SK-N-SH (cell line): ENCODE results near the gene NPEPL1. TPM values are rescaled to one million over a fixed set of nuclear protein-coding genes. Genes with fewer than 3 reads are reported as not detected.

Experiments
- CTCF ChIA-PET: fragments of 300-600, 350-600 bp; formaldehyde crosslinking; extraction: SDS; loops from one replicate; lab custom pipeline; 2021; lab: Yijun Ruan, JAX
- POLR2A ChIA-PET: fragments of 350-600 bp; sonication (Branson Sonifier 250); formaldehyde crosslinking; extraction: SDS; loops from one replicate; lab custom pipeline; 2020; ENCODE audit warnings: antibody characterized with exemption, inconsistent platforms; lab: Yijun Ruan, JAX
- DNase-seq: peaks from one replicate; pipeline ENCODE4 v3.0.0; 2012
- H2AFZ ChIP-seq: fragments of 200-600 bp; sonication (generic); 2 replicates; pipeline ENCODE4 v1.8.1; 2016; ENCODE audit warnings: antibody characterized with exemption, mild to moderate bottlenecking, low read depth
- H3F3A ChIP-seq: fragments of 200-600 bp; sonication (generic); replicated peaks from 2 replicates; pipeline ENCODE3; 2016; ENCODE audit warnings: antibody characterized with exemption, mild to moderate bottlenecking; ENCODE audit not compliant: insufficient read depth
- H3K27ac ChIP-seq, 2 experiments: fragments of 200-500 bp in 1 of 2; fragments of 200-600 bp in 1 of 2; sonication (Bioruptor generic) in 1 of 2; sonication (generic), shearing (Covaris generic) in 1 of 2; 2 replicates each; pipeline versions ENCODE4 v1.5.1 to v1.6.1; 2014 to 2016; ENCODE audit warnings: low read depth in 2 of 2, inconsistent platforms in 1 of 2, low read length in 1 of 2, mild to moderate bottlenecking in 1 of 2, mixed read lengths in 1 of 2
- H3K27me3 ChIP-seq: fragments of 200-600 bp; sonication (generic), shearing (Covaris generic); 2 replicates; pipeline ENCODE4 v1.6.1; 2016; ENCODE audit warnings: mixed run types; ENCODE audit not compliant: insufficient read depth
- H3K36me3 ChIP-seq, 2 experiments: fragments of 200-500 bp in 1 of 2; fragments of 200-600 bp in 1 of 2; sonication (Bioruptor generic) in 1 of 2; sonication (generic) in 1 of 2; replicated peaks in 1 of 2; 2 replicates each; pipeline versions ENCODE3 to v1.5.1; 2014 to 2016; ENCODE audit warnings: low read length in 1 of 2, mild to moderate bottlenecking in 1 of 2; ENCODE audit not compliant: insufficient read depth in 2 of 2, control insufficient read depth in 1 of 2
- H3K4me1 ChIP-seq, 2 experiments: fragments of 200-500 bp in 1 of 2; fragments of 200-600 bp in 1 of 2; sonication (Bioruptor generic) in 1 of 2; sonication (generic), shearing (Covaris generic) in 1 of 2; 2 replicates each; pipeline versions ENCODE4 v1.5.1 to v1.6.1; 2014 to 2016; ENCODE audit warnings: low read depth in 1 of 2, low read length in 1 of 2, mixed run types in 1 of 2; ENCODE audit not compliant: insufficient read depth in 2 of 2, control insufficient read depth in 1 of 2
- H3K4me2 ChIP-seq: fragments of 200-600 bp; sonication (generic), shearing (Covaris generic); 2 replicates; pipeline ENCODE4 v1.6.1; 2017; ENCODE audit warnings: mixed run types
- H3K4me3 ChIP-seq, 2 experiments: fragments of 200-500 bp in 1 of 2; fragments of 200-600 bp in 1 of 2; sonication (Bioruptor generic) in 1 of 2; sonication (generic), shearing (Covaris generic) in 1 of 2; 2 replicates each; pipeline versions ENCODE4 v1.5.1 to v1.8.1; 2014 to 2016; ENCODE audit warnings: low read depth in 2 of 2, inconsistent platforms in 1 of 2, low read length in 1 of 2, mild to moderate bottlenecking in 1 of 2, mixed read lengths in 1 of 2, moderate library complexity in 1 of 2
- H3K79me2 ChIP-seq: fragments of 200-600 bp; sonication (generic); 2 replicates; pipeline ENCODE4 v1.8.1; 2017; ENCODE audit warnings: mild to moderate bottlenecking; ENCODE audit not compliant: insufficient read depth
- H3K9ac ChIP-seq: fragments of 200-600 bp; sonication (generic); 2 replicates; pipeline ENCODE4 v1.6.1; 2017; ENCODE audit warnings: mixed run types
- H3K9me2 ChIP-seq: fragments of 200-600 bp; sonication (generic); 2 replicates; pipeline ENCODE4 v1.6.1; 2017; ENCODE audit warnings: mixed run types
- H3K9me3 ChIP-seq: fragments of 200-600 bp; sonication (generic); 2 replicates; pipeline ENCODE4 v1.6.1; 2017; ENCODE audit warnings: mixed run types, mild to moderate bottlenecking, moderate library complexity
- H4K20me1 ChIP-seq: fragments of 200-600 bp; sonication (generic); 2 replicates; pipeline ENCODE4 v1.6.1; 2017; ENCODE audit warnings: mild to moderate bottlenecking, mixed run types; ENCODE audit not compliant: insufficient read depth
- CHD2 ChIP-seq: fragments of 150-350 bp; IDR thresholded peaks from 2 replicates; pipeline ENCODE4 v1.6.1; 2018; ENCODE audit warnings: low read length; ENCODE audit not compliant: partially characterized antibody
- FOXJ3 ChIP-seq: sonication (generic); formaldehyde crosslinking; IDR thresholded peaks from 2 replicates; pipeline ENCODE4 v1.5.1; 2020; ENCODE audit warnings: mild to moderate bottlenecking, missing genetic modification reagents
- MAX ChIP-seq: IDR thresholded peaks from 2 replicates; pipeline ENCODE4 v1.4.0; 2012; ENCODE audit warnings: low read depth
- MXI1 ChIP-seq: IDR thresholded peaks from 2 replicates; pipeline ENCODE4 v1.6.1; 2012; ENCODE audit warnings: mild to moderate bottlenecking, low read depth, low read length, improper control_type of control experiment
- NFIC ChIP-seq: IDR thresholded peaks from 2 replicates; pipeline ENCODE4 v1.4.0; 2012; ENCODE audit warnings: borderline replicate concordance
- PBX3 ChIP-seq: IDR thresholded peaks from 2 replicates; pipeline ENCODE4; 2012
- POLR2AphosphoS5 ChIP-seq: IDR thresholded peaks from 2 replicates; pipeline ENCODE4 v1.6.1; 2012; ENCODE audit warnings: low read depth, low read length
- RFX5 ChIP-seq: IDR thresholded peaks from 2 replicates; pipeline ENCODE4 v1.6.1; 2012; ENCODE audit warnings: mild to moderate bottlenecking, improper control_type of control experiment, low read length
- RXRA ChIP-seq: IDR thresholded peaks from 2 replicates; pipeline ENCODE4 v1.4.0; 2012; ENCODE audit warnings: low read depth, mild to moderate bottlenecking, borderline replicate concordance
- SMC3 ChIP-seq: IDR thresholded peaks from 2 replicates; pipeline ENCODE4 v1.6.1; 2012; ENCODE audit warnings: low read depth, low read length, improper control_type of control experiment
- TCF12 ChIP-seq: IDR thresholded peaks from 2 replicates; pipeline ENCODE4 v1.4.0; 2012
- WGBS: methylation state at CpG from one replicate; pipeline ENCODE4 v1.1.6; 2017; ENCODE audit warnings: low lambda C conversion rate; 5-methylcytosine and 5-hydroxymethylcytosine counted together
- polyA plus RNA-seq, 3 experiments: library from polyadenylated mRNA; depleted of rRNA; stranded (reverse); fragments of >200 nt; gene quantifications; 2 replicates each; pipeline ENCODE4 v1.2.3, GENCODE V29; 2012
- TF ChIP-seq, protein P1 (sequence below): fragments of 200-600 bp; sonication (generic); IDR thresholded peaks from 2 replicates; pipeline ENCODE4 v1.6.1; 2017; ENCODE audit warnings: antibody characterized with exemption, mild to moderate bottlenecking, moderate library complexity

Gene NPEPL1
- polyA plus RNA-seq, 1 of the 3 experiments (the other 2 are of a cell fraction) = 2.8 TPM

DNA sequence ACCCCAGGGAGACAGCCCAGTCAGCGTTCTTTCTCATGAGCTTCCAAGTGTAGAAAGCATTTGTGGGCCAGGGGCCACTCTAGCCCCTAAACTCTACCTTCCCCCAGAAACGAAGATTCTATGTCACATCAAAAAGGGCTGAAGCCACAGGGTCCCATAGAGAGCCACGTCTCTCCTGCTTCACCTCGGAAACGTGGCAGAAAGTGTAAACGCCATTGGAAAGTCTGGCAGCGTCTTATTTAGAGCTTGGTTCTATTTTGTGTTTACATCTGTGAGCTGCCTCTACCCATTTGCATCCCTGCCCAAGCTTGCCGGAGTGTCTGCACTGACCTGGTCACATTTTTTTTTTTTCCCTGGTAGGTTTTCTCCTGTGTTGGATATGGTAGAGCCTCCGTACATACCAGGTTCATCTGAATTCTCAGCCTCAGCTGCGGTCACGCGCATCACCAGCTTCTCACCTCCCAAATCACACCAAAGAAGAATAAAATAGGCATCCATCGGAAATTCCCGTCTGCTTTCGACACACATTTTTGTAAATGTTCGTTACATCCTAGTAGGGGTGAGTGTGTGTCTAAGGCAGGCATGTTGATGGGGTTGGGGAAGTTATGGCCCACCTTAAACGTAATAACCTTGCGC is 62.6 kb downstream of the NPEPL1 start:
- no peak overlapping the region for H3K9ac ChIP-seq
- H3K36me3 ChIP-seq = no peaks in the 10 kb centered on the region
- H3K9me2 ChIP-seq = no peaks in the 10 kb centered on the region
- H3K27ac ChIP-seq = no peak overlapping the region
- no peak for DNase-seq
- 67% methylated on average over 18 of the region's 18 CpGs for WGBS
- H3K27me3 ChIP-seq = peaks cover 11% of the 10 kb centered on the region; the same call in 1 of the 2 replicates
- TF ChIP-seq POLR2AphosphoS5 (no peak), CHD2 (no peak), NFIC (no peak), SMC3 (no peak), TCF12 (no peak)
- TF ChIP-seq, protein P1, sequence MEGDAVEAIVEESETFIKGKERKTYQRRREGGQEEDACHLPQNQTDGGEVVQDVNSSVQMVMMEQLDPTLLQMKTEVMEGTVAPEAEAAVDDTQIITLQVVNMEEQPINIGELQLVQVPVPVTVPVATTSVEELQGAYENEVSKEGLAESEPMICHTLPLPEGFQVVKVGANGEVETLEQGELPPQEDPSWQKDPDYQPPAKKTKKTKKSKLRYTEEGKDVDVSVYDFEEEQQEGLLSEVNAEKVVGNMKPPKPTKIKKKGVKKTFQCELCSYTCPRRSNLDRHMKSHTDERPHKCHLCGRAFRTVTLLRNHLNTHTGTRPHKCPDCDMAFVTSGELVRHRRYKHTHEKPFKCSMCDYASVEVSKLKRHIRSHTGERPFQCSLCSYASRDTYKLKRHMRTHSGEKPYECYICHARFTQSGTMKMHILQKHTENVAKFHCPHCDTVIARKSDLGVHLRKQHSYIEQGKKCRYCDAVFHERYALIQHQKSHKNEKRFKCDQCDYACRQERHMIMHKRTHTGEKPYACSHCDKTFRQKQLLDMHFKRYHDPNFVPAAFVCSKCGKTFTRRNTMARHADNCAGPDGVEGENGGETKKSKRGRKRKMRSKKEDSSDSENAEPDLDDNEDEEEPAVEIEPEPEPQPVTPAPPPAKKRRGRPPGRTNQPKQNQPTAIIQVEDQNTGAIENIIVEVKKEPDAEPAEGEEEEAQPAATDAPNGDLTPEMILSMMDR = no peak
- ChIA-PET POLR2A (no interaction called here), CTCF (no interaction called here)
- no peaks in the 10 kb centered on the region for H3K4me1 ChIP-seq
- H4K20me1 ChIP-seq = no peaks in the 10 kb centered on the region
- no peak overlapping the region for H3K4me2 ChIP-seq
- H3K79me2 ChIP-seq = no peaks in the 10 kb centered on the region
- H3K9me3 ChIP-seq = no peaks in the 10 kb centered on the region
- no peak overlapping the region for H2AFZ ChIP-seq
- no peaks in the 10 kb centered on the region for H3F3A ChIP-seq
- H3K4me3 ChIP-seq = no peak overlapping the region

DNA sequence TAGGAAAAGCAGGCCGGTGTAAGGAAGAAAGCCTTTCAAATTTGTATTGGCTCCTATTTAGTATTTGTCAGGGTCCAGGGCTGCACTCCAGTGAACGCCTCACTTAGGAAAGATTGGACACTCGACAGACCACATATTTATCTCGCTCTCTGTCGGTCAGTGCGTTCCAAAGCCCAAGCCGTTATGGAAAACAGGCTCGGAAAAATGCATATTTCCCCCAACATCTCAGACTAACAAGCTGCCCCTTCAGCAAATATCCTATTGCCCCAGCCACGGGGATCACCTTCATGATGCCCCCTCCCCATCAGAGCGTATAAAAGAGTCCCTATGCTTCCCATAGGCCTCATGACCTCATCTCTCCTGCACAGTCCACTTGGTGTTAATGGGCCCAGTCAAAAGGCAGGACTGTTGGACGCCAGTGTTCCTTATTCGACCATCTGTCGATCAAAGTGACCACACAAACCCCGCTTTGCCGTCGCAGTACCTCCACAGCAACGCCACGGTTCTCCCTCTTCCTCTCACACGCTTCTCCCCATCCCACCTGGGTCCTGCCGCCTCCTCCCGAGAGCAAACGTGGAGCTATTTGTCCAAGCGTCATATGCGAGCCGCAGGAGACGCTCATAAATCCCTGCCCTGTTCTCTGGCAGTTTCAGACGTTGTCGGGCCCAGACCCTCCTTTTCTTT is 63.3 kb downstream of the NPEPL1 start:
- Histone ChIP-seq H3K4me1 (no peaks in the 10 kb centered on the region), H3K27ac (no peak overlapping the region), H3K9ac (no peak overlapping the region), H3K9me2 (no peaks in the 10 kb centered on the region), H4K20me1 (no peaks in the 10 kb centered on the region), H3K9me3 (no peaks in the 10 kb centered on the region), H3K4me2 (no peak overlapping the region), H3K4me3 (no peak overlapping the region), H3K27me3 (peaks cover 3% of the 10 kb centered on the region; the same call in 1 of the 2 replicates), H3K79me2 (no peaks in the 10 kb centered on the region), H3K36me3 (no peaks in the 10 kb centered on the region), H2AFZ (no peak overlapping the region), H3F3A (no peaks in the 10 kb centered on the region)
- ChIA-PET POLR2A (no interaction called here), CTCF (no interaction called here)
- DNase-seq = no peak
- 68% methylated on average over 28 of the region's 28 CpGs for WGBS
- TF ChIP-seq PBX3 (no peak), RFX5 (no peak), SMC3 (no peak), MXI1 (no peak), RXRA (no peak), FOXJ3 (CRISPR knock-in tag) (no peak), MAX (no peak)
